Measurements from ENCODE around the gene SCN1B.

- TF ChIP-seq POLR2A (IDR thresholded peaks at IDR 0.05) (no peak), CTCF (IDR thresholded peaks at IDR 0.05) (no peak)
Measured at GRCh38 chr19:35043906-35044305, 13.6 kb downstream of the SCN1B start.
